K562 (cell line): ENCODE data around the gene NUPR1.

Experiments used
- EZH2 ChIP-seq: IDR thresholded peaks from 2 replicates; pipeline ENCODE4 v1.6.1; 2012; ENCODE audit warnings: low read depth, mild to moderate bottlenecking, inconsistent platforms, low read length, borderline replicate concordance
- SIN3A ChIP-seq, 2 experiments: fragments of 150-350 bp in 1 of 2; IDR thresholded peaks; 2 replicates each; pipeline ENCODE4 v1.6.1; 2011 to 2016; ENCODE audit warnings: borderline replicate concordance in 2 of 2, low read depth in 2 of 2, low read length in 2 of 2, mild to moderate bottlenecking in 2 of 2, moderate library complexity in 2 of 2; ENCODE audit not compliant: control insufficient read depth in 1 of 2

GRCh38 chr16:28558456-28558855, 19.7 kb upstream of the NUPR1 start:
- TF ChIP-seq EZH2 (no peak), SIN3A (IDR thresholded peaks at IDR 0.05; ENCODE audit: borderline replicate concordance in 2 of 2, control insufficient read depth in 1 of 2, low read depth in 2 of 2, low read length in 2 of 2) (no peak)
